Right lobe of liver (tissue), 6 donors: Measurements from ENCODE around the gene RNF44. TPM values are rescaled to one million over a fixed set of nuclear protein-coding genes. Genes with fewer than 3 reads are reported as not detected.

Experiments used
- ATAC-seq, 4 donors: fragments of 200-7000 bp; cut with Tn5 transposase; one replicate each; pipeline ENCODE4 v1.9.1; 2020; ENCODE audit warnings: mild to moderate bottlenecking in 4 of 4, moderate library complexity in 4 of 4
- DNase-seq, 3 donors: peaks; one replicate each; pipeline ENCODE4 v3.0.0-alpha.2; 2020
- H3K27ac ChIP-seq, 3 donors: fragments of 200-600 bp; one replicate each; pipeline ENCODE4 v1.8.0; 2022
- H3K27me3 ChIP-seq, 2 donors: fragments of 200-600 bp; one replicate each; pipeline ENCODE4 v1.8.0; 2022
- H3K36me3 ChIP-seq, 4 donors: fragments of 200-600 bp; sonication (generic) in 1 of 4; one replicate each; pipeline versions ENCODE4 v1.5.1 to v1.8.0; 2017 to 2022; ENCODE audit warnings: control low read depth in 1 of 4
- H3K4me1 ChIP-seq, 4 donors: fragments of 200-600 bp; sonication (generic) in 1 of 4; one replicate each; pipeline versions ENCODE4 v1.5.1 to v1.8.0; 2017 to 2022; ENCODE audit warnings: control low read depth in 1 of 4
- H3K4me3 ChIP-seq, 3 donors: fragments of 200-600 bp; one replicate each; pipeline ENCODE4 v1.8.0; 2022
- H3K9me3 ChIP-seq, 4 donors: fragments of 200-600 bp; sonication (generic) in 1 of 4; one replicate each; pipeline versions ENCODE4 v1.5.1 to v1.8.0; 2017 to 2022; ENCODE audit warnings: control low read depth in 1 of 4
- CTCF ChIP-seq, 4 donors: fragments of 200-600 bp in 3 of 4; fragments of 450-650 bp in 1 of 4; IDR thresholded peaks; one replicate each; pipeline versions ENCODE4 v1.5.1 to v1.8.0; 2016 to 2022; ENCODE audit warnings: antibody characterized with exemption in 4 of 4, mild to moderate bottlenecking in 2 of 4
- POLR2A ChIP-seq: fragments of 450-650 bp; IDR thresholded peaks from one replicate; pipeline ENCODE4 v1.6.1; 2017; ENCODE audit warnings: antibody characterized with exemption, mild to moderate bottlenecking
- WGBS: methylation state at CpG from one replicate; pipeline ENCODE4 v1.1.6; 2018; ENCODE audit warnings: low coverage, low lambda C conversion rate; ENCODE audit not compliant: insufficient coverage; ENCODE audit errors: missing lambda C conversion rate; 5-methylcytosine and 5-hydroxymethylcytosine counted together
- intact Hi-C, 2 donors: fragments of 100-400 bp; cut with DNase I; formaldehyde crosslinking; loops; one replicate each; pipeline versions ENCODE4 v1.11.2 to v1.14.1; 2022
- total RNA-seq, 6 experiments: library from RNA; depleted of rRNA in 2 of 6; stranded (reverse); fragments of >200 nt in 2 of 6; fragmentation: NEBNext Ultra II Directional in 3 of 6; extraction: Animal tissue kit (Norgen Biotek cat#: 25700) in 3 of 6; gene quantifications; one replicate each; pipeline versions ENCODE4 v1.1.0 to v1.2.4, GENCODE V29; 2016 to 2023
- donor health status: DM: no; HTN: yes; CAD: no.
- donor health status: DM: no; HTN: no; CAD: no.
- donor health status: DM: no; HTN: no; CAD: no.
- donor health status: DM: no; HTN: yes; CAD: no.
- donor health status: DM: no; HTN: yes; CAD: no.

Gene RNF44
- total RNA-seq, 6 experiments from 2014 or later, result 5.1 to 16.3 (median 12.7) TPM

- no peak for TF ChIP-seq POLR2A
- no peak for TF ChIP-seq CTCF (IDR thresholded peaks at IDR 0.05)
- Histone ChIP-seq H3K4me1 (no peaks in the 10 kb centered on the region), H3K27ac (no peak overlapping the region), H3K9me3 (no peaks in the 10 kb centered on the region), H3K4me3 (no peak overlapping the region), H3K36me3 (peaks cover 0 to 12% (median 4%) of the 10 kb centered on the region in 4 donors), H3K27me3 (no peaks in the 10 kb centered on the region)
- WGBS, result 89% methylated on average over 6 of the region's 6 CpGs
- no peak for ATAC-seq
- intact Hi-C loops, result no loop called here
- no peak for DNase-seq
These were observed 13.1 kb downstream of the RNF44 start for GRCh38 chr5:176524138-176524537.

- Histone ChIP-seq H3K27me3 (no peaks in the 10 kb centered on the region), H3K4me3 (no peak overlapping the region), H3K4me1 (no peaks in the 10 kb centered on the region), H3K9me3 (no peaks in the 10 kb centered on the region), H3K27ac (no peak overlapping the region), H3K36me3 (no peaks in the 10 kb centered on the region)
- no peak for ATAC-seq
- intact Hi-C loops, result no loop called here
- no peak for DNase-seq
- WGBS, result 85% methylated on average over 7 of the region's 10 CpGs
- TF ChIP-seq CTCF (IDR thresholded peaks at IDR 0.05) (no peak), POLR2A (no peak)
These were observed 15.4 kb downstream of the RNF44 start for GRCh38 chr5:176521699-176522263.

- DNase-seq (no peak), ATAC-seq (no peak)
- no peaks in the 10 kb centered on the region for H3K9me3 ChIP-seq
- intact Hi-C loops, result no loop called here
- H3K4me1 ChIP-seq, result no peaks in the 10 kb centered on the region
- 91% methylated on average over 4 of the region's 7 CpGs for WGBS
- TF ChIP-seq CTCF (IDR thresholded peaks at IDR 0.05) (no peak), POLR2A (no peak)
- H3K27ac ChIP-seq, result no peak overlapping the region
- H3K4me3 ChIP-seq, result no peak overlapping the region
- no peaks in the 10 kb centered on the region for H3K36me3 ChIP-seq
- no peaks in the 10 kb centered on the region for H3K27me3 ChIP-seq
These were observed 15.9 kb downstream of the RNF44 start for GRCh38 chr5:176521286-176521685.

GRCh38 chr5:176519810-176520720, 17.1 kb downstream of the RNF44 start:
- DNase-seq (no peak), ATAC-seq (peak in 2 of 4 donors; percentile 76 to 81)
- H3K9me3 ChIP-seq, result no peaks in the 10 kb centered on the region
- H3K36me3 ChIP-seq, result no peaks in the 10 kb centered on the region
- TF ChIP-seq POLR2A, result no peak
- TF ChIP-seq CTCF (IDR thresholded peaks at IDR 0.05), result no peak
- WGBS, result 66% methylated on average over 13 of the region's 16 CpGs
- H3K27ac ChIP-seq, result no peak overlapping the region
- intact Hi-C loops, result no loop called here
- no peaks in the 10 kb centered on the region for H3K27me3 ChIP-seq
- H3K4me1 ChIP-seq, result no peaks in the 10 kb centered on the region
- H3K4me3 ChIP-seq, result no peak overlapping the region
